ENCODE data around the gene CTAG2.
"Not testable (repeated sequence)": the region's sequence is repeated elsewhere in the genome, so short reads cannot be mapped to it uniquely, and the experiment has no call there.

CTAG2 gene

GRCh38 chrX:154648931-154649330 is 4.4 kb downstream of the CTAG2 start:
- DNase-seq: no peak

GRCh38 chrX:154645745-154646378 is 7.5 kb downstream of the CTAG2 start:
- DNase-seq: not testable (repeated sequence)

- not testable (repeated sequence) for DNase-seq
These were observed 9.7 kb downstream of the CTAG2 start for GRCh38 chrX:154643708-154644107.

GRCh38 chrX:154641740-154642139 is 11.6 kb downstream of the CTAG2 start:
- DNase-seq: not testable (repeated sequence)

GRCh38 chrX:154633661-154634060 is 19.7 kb downstream of the CTAG2 start:
- DNase-seq: not testable (repeated sequence)

GRCh38 chrX:154630949-154631348 is 22.4 kb downstream of the CTAG2 start:
- not testable (repeated sequence) for DNase-seq

- DNase-seq: not testable (repeated sequence)
These were observed 24.4 kb downstream of the CTAG2 start for GRCh38 chrX:154628960-154629359.

GRCh38 chrX:154620767-154621414 is 32.5 kb downstream of the CTAG2 start:
- not testable (repeated sequence) for DNase-seq

- not testable (repeated sequence) for DNase-seq
These were observed 34.2 kb downstream of the CTAG2 start, which contains the start of gene CTAG1B for GRCh38 chrX:154619182-154619581. Gene CTAG1B (minus strand): TSS chrX:154619282. CDS start chrX:154619218, 64 bp downstream.

- not testable (repeated sequence) for DNase-seq
These were observed 39.8 kb downstream of the CTAG2 start for GRCh38 chrX:154613586-154613985.

- not testable (repeated sequence) for DNase-seq
These were observed 42.2 kb downstream of the CTAG2 start for GRCh38 chrX:154611146-154611545.

- DNase-seq: not testable (repeated sequence)
These were observed 44.6 kb downstream of the CTAG2 start for GRCh38 chrX:154608823-154609222.

- DNase-seq: not testable (repeated sequence)
These were observed 45.4 kb downstream of the CTAG2 start for GRCh38 chrX:154607976-154608375.

GRCh38 chrX:154607370-154607769 is 46.0 kb downstream of the CTAG2 start:
- no peak for DNase-seq

GRCh38 chrX:154605566-154605965 is 47.8 kb downstream of the CTAG2 start:
- no peak for DNase-seq

- DNase-seq: no peak
These were observed 49.6 kb downstream of the CTAG2 start for GRCh38 chrX:154603438-154604430.

GRCh38 chrX:154602766-154603437 is 50.5 kb downstream of the CTAG2 start:
- DNase-seq: no peak

- no peak for DNase-seq
These were observed 51.2 kb downstream of the CTAG2 start for GRCh38 chrX:154602226-154602625.

Measured in hypothalamus (tissue), 51 donors.